GM12874 (cell line): Measurements from ENCODE around the gene SPIN1.

Experiments used
- CTCF ChIP-seq: IDR thresholded peaks from 2 replicates; pipeline ENCODE4 v1.5.1; 2011; ENCODE audit warnings: low read depth, mild to moderate bottlenecking, control low read depth, low read length, moderate library complexity; ENCODE audit not compliant: insufficient read depth

Gene SPIN1

GRCh38 chr9:88524911-88525310 is 136.7 kb downstream of the SPIN1 start:
- no peak for TF ChIP-seq CTCF

GRCh38 chr9:88527618-88528017 is 139.4 kb downstream of the SPIN1 start:
- TF ChIP-seq CTCF: no peak
